OCI-LY7 (cell line): ENCODE results near the gene DIAPH3. TPM values are rescaled to one million over a fixed set of nuclear protein-coding genes. Genes with fewer than 3 reads are reported as not detected.

Source experiments
- BruUV-seq: library from RNA; stranded (reverse); fragments of 400-500 nt; replicated peaks from 2 replicates; lab custom pipeline; 2021; lab: Mats Ljungman, UMichigan
- CTCF ChIA-PET: fragments of 300-600 bp; sonication (Branson Sonifier 250); formaldehyde crosslinking; loops from one replicate; lab custom pipeline; 2022; ENCODE audit warnings: antibody characterized with exemption; ENCODE audit not compliant: unreplicated experiment; lab: Charles Lee
- POLR2A ChIA-PET: fragments of 300-600 bp; sonication (Branson Sonifier 250); formaldehyde crosslinking; loops from one replicate; lab custom pipeline; 2022; ENCODE audit warnings: antibody characterized with exemption; lab: Charles Lee
- DNase-seq: peaks from one replicate; pipeline ENCODE4 v3.0.0-alpha.2; 2015; ENCODE audit warnings: low spot score
- H2AFZ ChIP-seq: fragments of 200-600 bp; sonication (generic), shearing (Covaris generic); 2 replicates; pipeline ENCODE4 v1.6.1; 2014; ENCODE audit warnings: mild to moderate bottlenecking, antibody characterized with exemption, low read length, moderate library complexity
- H3K27ac ChIP-seq: fragments of 200-600 bp; sonication (generic); 2 replicates; pipeline ENCODE4 v1.5.1; 2014; ENCODE audit warnings: mixed run types, low read depth, mild to moderate bottlenecking, moderate library complexity, low read length, inconsistent platforms; ENCODE audit not compliant: poor library complexity, severe bottlenecking
- H3K36me3 ChIP-seq: fragments of 200-600 bp; sonication (generic); 2 replicates; pipeline ENCODE4 v1.6.1; 2014; ENCODE audit warnings: mild to moderate bottlenecking, antibody characterized with exemption, low read length, moderate library complexity, mixed read lengths; ENCODE audit not compliant: insufficient read depth
- H3K4me1 ChIP-seq: fragments of 200-600 bp; sonication (generic); 2 replicates; pipeline ENCODE4 v1.5.1; 2014; ENCODE audit warnings: mild to moderate bottlenecking, low read length; ENCODE audit not compliant: insufficient read depth, poor library complexity, severe bottlenecking
- H3K4me2 ChIP-seq: fragments of 200-600 bp; sonication (generic); 2 replicates; pipeline ENCODE4 v1.6.1; 2014; ENCODE audit warnings: mild to moderate bottlenecking, low read length
- H3K4me3 ChIP-seq: fragments of 200-600 bp; sonication (generic); 2 replicates; pipeline ENCODE4 v1.5.1; 2014; ENCODE audit warnings: mild to moderate bottlenecking, low read depth, low read length; ENCODE audit not compliant: poor library complexity, severe bottlenecking
- H3K79me2 ChIP-seq: fragments of 200-600 bp; sonication (generic); 2 replicates; pipeline ENCODE4 v1.6.1; 2016; ENCODE audit warnings: low read depth, mild to moderate bottlenecking, low read length, moderate library complexity, mixed read lengths; ENCODE audit not compliant: insufficient read depth
- H3K9me2 ChIP-seq: fragments of 200-600 bp; sonication (generic); 2 replicates; pipeline ENCODE4 v1.6.1; 2016; ENCODE audit warnings: mild to moderate bottlenecking, low read length, mixed read lengths; ENCODE audit not compliant: insufficient read depth
- H3K9me3 ChIP-seq: fragments of 200-600 bp; sonication (generic); 2 replicates; pipeline ENCODE4 v1.6.1; 2014; ENCODE audit warnings: mild to moderate bottlenecking, mixed run types, low read length, mixed read lengths
- H4K20me1 ChIP-seq: fragments of 200-600 bp; sonication (generic); 2 replicates; pipeline ENCODE4 v1.6.1; 2014; ENCODE audit warnings: mild to moderate bottlenecking, antibody characterized with exemption, low read length, moderate library complexity, mixed read lengths; ENCODE audit not compliant: insufficient read depth
- EZH2phosphoT487 ChIP-seq: fragments of 200-600 bp; sonication (generic); IDR thresholded peaks from 2 replicates; pipeline ENCODE4 v1.6.1; 2018; ENCODE audit warnings: low read depth, borderline replicate concordance, mild to moderate bottlenecking, mixed run types, antibody characterized with exemption, low read length, moderate library complexity, mixed read lengths
- intact Hi-C: fragments of 100-400 bp; cut with micrococcal nuclease; formaldehyde crosslinking; loops from one replicate; pipeline ENCODE4 v1.10.0; 2022; ENCODE audit not compliant: unreplicated experiment
- total RNA-seq, 2 experiments: library from RNA; depleted of rRNA in 1 of 2; stranded (reverse); fragments of >200 nt in 1 of 2; shearing (Covaris generic) in 1 of 2; gene quantifications; 2 replicates each; pipeline ENCODE4 v1.2.3, GENCODE V29; 2014 to 2022
- TF ChIP-seq, protein P1 (sequence below): fragments of 200-600 bp; sonication (generic); conservative IDR thresholded peaks from 2 replicates; pipeline ENCODE4 v1.5.1; 2014; ENCODE audit warnings: mild to moderate bottlenecking, antibody characterized with exemption, low read length, moderate library complexity, mixed read lengths

Gene DIAPH3
- total RNA-seq, 2 experiments from 2014 or later, result 33.5 to 37.2 TPM

DNA sequence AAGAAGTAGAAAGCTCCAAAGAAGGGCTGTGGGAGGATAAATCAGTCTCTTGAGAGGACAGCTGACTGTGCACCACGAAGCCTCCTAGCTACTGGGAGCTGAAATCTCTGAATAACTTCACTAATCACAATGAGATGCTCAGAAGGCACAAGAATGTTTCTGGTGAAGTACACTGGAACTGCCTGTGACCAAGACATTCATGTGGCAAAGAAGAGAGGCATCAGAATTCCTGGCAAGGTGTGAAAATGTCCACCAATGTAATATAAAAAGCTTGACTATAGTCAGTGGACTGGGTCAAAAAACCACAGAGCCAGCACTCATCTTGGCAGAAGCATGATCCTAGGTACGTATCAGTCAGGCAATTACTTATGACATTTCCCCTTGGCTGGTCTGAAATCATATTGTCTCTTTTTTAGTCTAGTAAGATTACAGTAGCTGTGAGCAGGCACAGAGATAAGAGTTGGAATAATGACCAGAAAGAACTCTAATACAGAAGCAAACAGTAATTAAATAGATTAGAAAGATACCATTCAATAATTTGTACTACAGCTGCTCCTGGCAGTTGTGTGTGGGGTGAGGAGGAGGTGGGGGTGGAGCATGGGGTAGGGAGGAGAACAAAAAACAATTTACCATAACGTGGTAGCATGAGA is 434.7 kb downstream of the DIAPH3 start:
- CTCF ChIA-PET, result no interaction called here
- H3K36me3 ChIP-seq, result no peaks in the 10 kb centered on the region
- no peaks in the 10 kb centered on the region for H3K79me2 ChIP-seq
- H3K4me1 ChIP-seq, result no peaks in the 10 kb centered on the region
- no peak for DNase-seq
- no peak overlapping the region for H3K27ac ChIP-seq
- H4K20me1 ChIP-seq, result no peaks in the 10 kb centered on the region
- POLR2A ChIA-PET, result no interaction called here
- no TSS peak for BruUV-seq
- intact Hi-C loops, result no loop called here
- no peak overlapping the region for H2AFZ ChIP-seq
- H3K9me2 ChIP-seq, result no peaks in the 10 kb centered on the region
- TF ChIP-seq, protein P1, sequence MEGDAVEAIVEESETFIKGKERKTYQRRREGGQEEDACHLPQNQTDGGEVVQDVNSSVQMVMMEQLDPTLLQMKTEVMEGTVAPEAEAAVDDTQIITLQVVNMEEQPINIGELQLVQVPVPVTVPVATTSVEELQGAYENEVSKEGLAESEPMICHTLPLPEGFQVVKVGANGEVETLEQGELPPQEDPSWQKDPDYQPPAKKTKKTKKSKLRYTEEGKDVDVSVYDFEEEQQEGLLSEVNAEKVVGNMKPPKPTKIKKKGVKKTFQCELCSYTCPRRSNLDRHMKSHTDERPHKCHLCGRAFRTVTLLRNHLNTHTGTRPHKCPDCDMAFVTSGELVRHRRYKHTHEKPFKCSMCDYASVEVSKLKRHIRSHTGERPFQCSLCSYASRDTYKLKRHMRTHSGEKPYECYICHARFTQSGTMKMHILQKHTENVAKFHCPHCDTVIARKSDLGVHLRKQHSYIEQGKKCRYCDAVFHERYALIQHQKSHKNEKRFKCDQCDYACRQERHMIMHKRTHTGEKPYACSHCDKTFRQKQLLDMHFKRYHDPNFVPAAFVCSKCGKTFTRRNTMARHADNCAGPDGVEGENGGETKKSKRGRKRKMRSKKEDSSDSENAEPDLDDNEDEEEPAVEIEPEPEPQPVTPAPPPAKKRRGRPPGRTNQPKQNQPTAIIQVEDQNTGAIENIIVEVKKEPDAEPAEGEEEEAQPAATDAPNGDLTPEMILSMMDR, result no peak
- TF ChIP-seq EZH2phosphoT487, result no peak
- H3K4me3 ChIP-seq, result no peak overlapping the region
- H3K9me3 ChIP-seq, result no peaks in the 10 kb centered on the region
- no peak overlapping the region for H3K4me2 ChIP-seq

DNA sequence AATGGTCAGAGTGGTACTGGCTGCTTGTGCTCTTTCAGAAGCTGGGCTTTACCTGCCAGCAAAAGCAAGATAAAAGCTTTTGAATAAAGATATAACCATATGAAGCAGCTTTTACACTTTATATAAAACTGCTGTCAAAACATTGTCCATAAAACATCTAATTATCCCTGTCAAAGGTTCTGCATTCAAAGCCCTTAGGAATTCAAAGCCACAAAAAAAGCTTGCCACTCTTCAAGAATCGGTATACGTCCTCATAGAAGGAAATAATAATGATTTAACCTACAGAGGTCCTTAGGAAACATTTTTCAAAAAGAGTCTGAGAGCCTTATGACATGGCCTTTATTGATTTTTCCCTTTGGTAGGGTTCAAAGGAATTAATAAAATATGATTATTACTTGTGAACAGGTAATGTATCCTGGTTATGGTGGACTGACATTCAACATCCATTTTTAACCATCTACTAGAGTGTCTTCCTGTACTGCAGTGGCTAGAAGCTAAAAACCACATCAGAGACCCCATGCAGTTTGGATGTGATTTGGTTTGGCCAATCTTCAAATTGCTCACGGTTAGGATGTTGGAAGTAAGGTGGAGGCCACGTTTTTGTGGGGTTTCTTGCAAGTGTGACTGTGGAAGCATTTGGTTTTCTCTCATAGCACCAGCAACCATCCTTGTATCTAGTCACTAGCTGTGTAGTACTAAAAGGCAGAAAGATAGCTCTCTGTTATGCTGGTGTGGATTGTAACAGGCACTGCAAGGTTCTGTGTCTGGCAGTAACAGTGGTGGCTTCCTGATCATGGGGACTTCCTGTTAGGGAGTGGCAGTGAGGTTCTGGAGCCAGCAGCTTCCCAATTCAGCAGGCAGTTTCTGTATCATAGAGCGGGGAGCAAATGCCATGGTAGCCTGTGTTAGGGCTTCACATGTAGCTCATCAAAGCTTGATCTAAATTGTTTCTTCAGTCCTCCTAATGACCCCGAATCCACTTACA is 441.5 kb downstream of the DIAPH3 start:
- Histone ChIP-seq H3K9me2 (no peaks in the 10 kb centered on the region), H3K36me3 (no peaks in the 10 kb centered on the region), H3K79me2 (no peaks in the 10 kb centered on the region), H3K27ac (no peak overlapping the region), H3K9me3 (no peaks in the 10 kb centered on the region), H4K20me1 (no peaks in the 10 kb centered on the region), H3K4me1 (no peaks in the 10 kb centered on the region), H2AFZ (no peak overlapping the region), H3K4me2 (no peak overlapping the region), H3K4me3 (no peak overlapping the region)
- TF ChIP-seq EZH2phosphoT487, result no peak
- TF ChIP-seq, protein P1, result no peak
- no peak for DNase-seq
- CTCF ChIA-PET, result no interaction called here
- POLR2A ChIA-PET, result interaction anchor here (0.6 to 1.4 kb wide), 4 partner anchors 8 to 149 kb away, joined by 3 to 4 read pairs (median 4); no protein-coding TSS in a partner anchor
- intact Hi-C loops, result no loop called here
- no TSS peak for BruUV-seq
